COLO668 (cell line): ENCODE measurements around the gene ARSB.
"Not testable (repeated sequence)": the region's sequence is repeated elsewhere in the genome, so short reads cannot be mapped to it uniquely, and the experiment has no call there.

Experiments
- DNase-seq: peaks from one replicate; lab custom pipeline; 2025; ENCODE audit not compliant: unreplicated experiment; lab: John Stamatoyannopoulos, UW

Gene ARSB

DNA sequence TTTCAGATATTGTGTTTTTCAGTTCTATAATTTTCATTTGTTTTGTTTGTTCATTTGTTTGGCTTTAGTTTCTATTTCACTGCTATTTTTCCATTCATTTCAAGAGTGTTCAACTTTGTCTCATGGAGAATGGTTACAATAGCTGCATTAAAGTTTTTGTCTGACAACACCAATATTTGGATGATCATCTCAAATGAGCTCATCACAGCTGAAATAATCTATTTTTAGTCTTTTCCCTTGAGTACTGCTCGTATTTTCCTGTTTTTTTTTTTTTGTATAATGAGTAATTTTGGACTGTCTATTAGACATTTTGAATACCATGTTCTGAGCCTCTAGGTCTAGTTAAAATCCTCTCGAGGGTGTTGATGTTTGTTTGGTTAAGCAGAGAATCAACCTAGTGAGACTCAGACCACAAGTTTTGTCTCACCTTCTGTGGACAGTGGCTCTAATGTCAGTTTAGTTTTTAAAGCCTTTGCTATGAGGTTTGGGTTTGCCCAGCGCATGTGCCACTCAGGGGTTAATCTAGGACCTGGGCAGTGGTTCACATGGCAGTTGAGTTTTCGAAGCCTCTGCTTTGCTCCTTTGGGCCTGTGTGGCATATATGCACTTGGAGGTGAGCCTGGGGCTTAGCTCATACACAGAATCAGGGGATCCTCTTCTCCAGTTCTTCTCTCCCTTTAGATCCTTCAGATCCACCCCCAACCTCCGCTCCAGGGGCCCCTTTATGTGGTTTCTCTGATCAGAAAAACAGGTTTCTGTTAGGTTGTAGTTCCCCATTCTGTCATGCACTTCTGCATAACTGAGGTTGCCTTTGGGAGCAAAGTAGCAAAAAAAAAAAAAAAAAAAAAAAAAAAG, 79.8 kb downstream of the ARSB start:
- no peak for DNase-seq

DNA sequence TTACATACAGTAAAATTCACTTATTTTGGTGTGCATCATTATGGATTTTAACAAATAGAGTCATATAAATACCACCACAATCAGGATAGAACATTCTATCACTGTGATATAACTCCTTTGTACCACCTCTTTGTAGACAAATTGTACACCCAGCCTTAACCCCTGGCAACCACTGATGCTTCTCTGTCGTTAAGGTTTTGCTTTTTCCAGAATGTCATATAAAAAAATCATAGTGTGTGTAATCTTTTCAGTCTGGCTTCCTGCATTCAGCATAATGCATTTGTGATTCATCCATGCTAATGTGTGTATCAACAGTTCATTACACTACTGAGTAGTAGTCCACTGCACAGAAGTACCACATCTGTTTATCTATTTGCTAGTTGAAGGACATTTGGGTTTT, 81.2 kb downstream of the ARSB start:
- no peak for DNase-seq

DNA sequence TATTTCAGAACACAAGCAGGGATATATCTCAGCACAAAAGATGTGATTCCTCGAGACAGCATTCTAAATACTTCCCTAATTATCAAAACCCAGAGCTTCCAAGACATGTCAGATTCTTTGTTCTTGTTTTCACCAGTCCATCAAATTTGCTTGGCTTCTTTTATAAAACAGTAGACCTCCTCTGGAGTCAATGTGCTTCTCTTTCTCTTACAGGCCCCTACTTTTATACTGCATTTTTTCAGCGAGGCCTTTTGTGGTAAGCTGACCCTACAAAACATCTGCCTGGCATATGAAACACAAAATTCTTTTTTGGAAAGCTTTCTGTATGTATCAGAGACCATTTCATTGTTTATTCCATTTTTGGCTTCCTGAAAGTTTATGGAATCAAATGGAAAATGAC, 81.8 kb downstream of the ARSB start:
- DNase-seq: no peak

DNA sequence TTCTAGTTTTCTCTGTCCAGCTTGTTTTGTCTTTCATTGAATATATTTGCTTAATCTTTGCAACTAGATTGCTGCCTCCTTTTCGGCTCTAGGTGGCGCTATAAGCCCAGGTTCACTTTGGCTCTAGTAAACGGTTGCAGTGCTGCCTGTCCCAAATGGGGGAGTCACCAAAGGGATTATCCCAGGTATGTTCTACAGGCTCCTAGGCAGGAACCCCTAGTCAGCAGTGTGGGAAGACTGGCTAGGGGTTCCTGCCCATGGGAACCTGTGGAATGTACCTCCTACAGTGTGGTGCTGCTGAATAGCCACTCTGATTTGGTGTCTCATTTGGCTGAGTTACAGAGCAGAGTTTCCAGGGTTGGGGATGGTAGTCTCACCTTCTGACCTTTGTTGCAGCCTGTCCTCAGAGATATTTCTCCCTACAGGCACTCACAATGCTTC, 85.2 kb downstream of the ARSB start:
- peak; percentile 14 for DNase-seq

- no peak for DNase-seq
Measured at GRCh38 chr5:78896132-78896531, 89.0 kb downstream of the ARSB start.

- no peak for DNase-seq
Measured at GRCh38 chr5:78895616-78896015, 89.5 kb downstream of the ARSB start.

GRCh38 chr5:78893940-78894677, 91.0 kb downstream of the ARSB start:
- DNase-seq: no peak

DNA sequence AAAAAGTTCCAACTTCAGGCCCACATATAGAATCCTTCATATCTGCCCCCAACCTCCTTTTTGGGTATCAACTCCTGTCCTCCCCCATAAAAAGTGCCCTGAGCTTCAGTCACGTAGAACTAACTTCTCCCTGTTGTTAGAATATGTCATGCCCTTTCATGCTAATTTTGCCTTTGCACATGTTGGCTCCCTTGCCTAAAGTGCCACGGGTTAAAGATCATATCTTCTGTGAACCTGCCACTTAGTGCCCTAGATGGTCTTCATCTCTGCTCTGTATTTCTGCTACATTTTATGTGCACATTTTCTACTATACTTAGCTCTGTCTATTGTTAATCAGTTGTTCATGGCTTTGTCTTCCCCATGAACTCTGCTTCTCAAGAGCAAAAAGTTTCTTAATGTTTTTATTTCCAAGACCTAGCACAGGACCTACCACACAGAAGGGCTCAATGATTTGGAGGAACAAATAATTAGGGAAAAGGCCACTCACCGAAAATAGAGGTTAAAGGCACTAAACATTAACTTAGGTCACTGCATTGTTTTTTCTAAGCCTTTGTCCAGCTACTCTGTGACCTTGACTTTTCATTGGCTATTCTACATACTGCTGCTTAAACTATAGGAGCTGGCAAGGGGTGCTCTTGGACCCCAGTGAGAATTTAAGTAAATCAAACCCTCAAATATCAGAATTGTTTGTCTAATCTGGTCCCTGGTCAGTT, 94.3 kb downstream of the ARSB start:
- DNase-seq: no peak

DNA sequence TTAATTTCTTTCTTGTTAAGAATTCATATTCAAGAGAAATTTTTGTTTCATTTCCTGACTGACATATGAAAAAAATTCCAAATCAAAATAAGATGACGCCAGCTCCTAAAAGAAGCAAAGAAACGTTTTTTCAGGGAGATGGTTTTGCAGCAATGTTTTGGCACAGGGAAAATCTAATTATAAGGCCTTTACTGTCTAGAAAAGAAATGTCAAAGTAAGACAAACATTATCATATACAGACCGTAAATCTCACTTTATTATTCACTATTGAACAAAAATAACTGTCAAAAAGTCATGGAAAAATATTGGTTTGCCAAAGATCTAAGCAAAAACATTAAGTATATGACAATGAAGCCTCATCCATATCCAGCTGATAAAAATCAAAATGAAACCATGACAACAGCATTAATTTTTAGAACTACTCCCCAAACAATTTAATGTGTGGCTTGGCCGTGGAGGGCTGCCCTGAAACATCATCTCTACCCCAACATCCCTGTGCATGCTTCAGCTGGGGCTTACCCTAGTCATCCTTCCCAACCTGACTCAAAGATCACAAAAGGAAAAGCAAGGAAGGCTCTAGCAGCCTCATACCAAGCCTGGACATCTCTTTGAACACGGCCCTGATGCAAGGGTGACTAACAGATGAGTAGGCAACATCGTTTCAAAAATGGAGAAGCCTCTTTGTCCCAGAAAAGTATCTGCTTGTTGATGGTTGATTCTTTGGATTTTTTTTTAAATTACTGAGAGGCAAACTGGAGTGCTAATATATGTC, 95.6 kb downstream of the ARSB start:
- DNase-seq: no peak

DNA sequence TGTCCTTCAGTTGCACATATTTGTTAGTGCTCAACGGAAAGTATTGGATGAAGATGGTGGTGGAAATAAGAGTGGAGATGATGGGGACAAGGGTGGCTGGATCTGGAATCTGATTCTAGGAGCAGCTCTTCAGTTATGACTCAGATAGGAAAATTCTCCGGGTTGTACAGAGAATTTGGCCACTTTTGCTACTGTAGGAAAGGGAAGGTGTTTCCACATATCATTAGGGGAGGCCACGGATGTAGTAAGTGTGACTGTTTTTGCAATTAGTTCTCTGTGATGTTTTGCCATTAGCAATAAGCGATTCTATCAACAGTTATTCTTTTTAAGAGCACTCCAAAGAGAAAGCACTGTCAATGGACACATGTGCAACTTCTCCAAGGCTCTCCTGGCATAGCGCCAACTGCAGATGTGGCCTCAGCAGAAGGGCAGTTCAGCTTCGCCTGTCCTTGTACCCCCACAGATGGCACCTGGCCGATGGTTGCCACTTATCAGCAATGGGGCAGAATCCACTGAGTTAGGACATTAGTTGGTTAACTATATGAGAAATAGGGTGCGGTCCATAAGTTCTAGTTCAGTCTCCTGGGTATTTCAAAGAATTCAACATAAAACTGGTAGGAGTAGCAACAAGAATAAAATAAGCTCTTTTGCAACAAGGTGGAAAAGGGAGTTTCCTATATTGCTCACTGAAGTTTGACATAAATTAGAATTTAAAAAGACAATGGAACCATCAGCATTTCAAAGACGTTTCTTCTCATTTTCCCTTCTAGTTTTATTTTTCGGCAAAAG, 96.3 kb downstream of the ARSB start:
- DNase-seq: peak; percentile 15

DNA sequence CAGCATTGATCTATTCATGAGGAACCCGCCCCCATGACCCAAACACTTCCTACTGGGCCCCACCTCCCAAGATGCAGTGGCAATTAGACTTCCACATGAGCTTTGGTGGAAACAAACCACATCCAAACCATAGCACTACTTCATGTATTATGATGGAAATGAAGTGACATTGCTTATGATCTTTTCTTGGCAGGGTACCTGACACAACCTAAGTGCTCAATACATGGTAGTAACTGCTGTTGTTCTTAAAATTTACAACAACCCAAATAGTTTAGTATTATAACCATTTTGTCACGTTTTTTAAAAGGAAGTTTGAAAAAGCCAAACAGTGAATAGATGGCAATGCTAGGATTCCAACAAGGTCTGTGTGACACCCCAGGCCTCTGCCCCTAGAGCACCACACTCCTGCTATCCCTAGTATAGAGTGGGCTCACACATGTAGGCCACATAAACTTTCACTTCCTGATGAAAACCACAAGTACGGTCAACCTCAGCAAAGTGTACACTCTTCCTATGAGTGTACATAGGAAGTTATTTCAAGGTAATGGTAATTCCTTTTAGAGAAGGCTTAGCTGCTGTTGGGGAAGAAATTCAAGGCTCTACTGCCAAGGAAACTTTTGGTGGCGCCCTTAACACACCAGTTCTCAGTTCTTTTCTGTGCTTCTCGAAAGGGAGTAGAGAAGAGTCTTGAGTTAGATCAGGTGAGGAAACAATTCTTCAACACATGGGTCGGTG, 97.6 kb downstream of the ARSB start:
- no peak for DNase-seq

DNA sequence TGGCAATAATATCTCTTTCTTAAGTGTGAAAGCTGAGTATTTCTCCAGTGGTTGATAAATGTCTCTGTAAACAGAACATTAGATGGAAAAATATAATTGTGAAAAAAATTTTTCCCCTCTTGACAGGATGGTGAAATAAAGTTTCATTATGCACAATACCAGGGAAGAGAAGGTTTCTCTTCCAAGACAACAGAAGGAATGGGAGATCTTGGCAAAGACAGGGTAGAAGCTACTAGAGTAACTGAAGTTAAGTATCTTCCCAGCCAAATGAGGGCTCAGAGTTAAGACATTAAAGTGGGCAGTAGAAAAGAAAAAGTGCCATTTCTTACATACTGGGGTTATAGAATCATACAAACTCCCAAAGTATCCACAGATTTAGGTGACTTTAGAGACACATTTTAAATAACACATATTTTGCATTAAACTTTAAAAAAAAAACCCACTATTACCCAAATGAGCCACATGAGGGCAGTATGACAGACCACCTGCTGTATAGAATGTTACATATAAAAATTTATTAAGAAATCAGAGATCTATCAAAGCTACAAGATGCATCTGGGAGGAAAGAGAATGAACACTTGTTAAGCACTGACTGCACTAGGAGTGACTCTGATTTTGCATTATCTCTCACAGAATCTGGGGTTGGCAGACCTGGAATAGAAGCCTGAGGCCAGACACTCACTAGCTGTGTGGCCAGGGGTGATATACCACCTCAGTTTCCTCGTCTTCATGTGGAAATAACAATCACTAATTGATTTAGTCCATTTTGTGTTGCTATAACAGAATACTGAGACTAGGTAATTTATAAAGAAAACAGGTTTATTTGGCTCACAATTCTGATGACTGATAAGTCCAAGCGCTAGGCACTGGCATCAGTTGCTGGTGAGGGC, 98.5 kb downstream of the ARSB start:
- no peak for DNase-seq

GRCh38 chr5:78881884-78882283, 103.2 kb downstream of the ARSB start:
- no peak for DNase-seq

GRCh38 chr5:78879516-78879915, 105.6 kb downstream of the ARSB start:
- no peak for DNase-seq

GRCh38 chr5:78866076-78866475, 119.0 kb downstream of the ARSB start:
- DNase-seq: not testable (repeated sequence)

- no peak for DNase-seq
Measured at GRCh38 chr5:78858364-78858763, 126.7 kb downstream of the ARSB start.

DNA sequence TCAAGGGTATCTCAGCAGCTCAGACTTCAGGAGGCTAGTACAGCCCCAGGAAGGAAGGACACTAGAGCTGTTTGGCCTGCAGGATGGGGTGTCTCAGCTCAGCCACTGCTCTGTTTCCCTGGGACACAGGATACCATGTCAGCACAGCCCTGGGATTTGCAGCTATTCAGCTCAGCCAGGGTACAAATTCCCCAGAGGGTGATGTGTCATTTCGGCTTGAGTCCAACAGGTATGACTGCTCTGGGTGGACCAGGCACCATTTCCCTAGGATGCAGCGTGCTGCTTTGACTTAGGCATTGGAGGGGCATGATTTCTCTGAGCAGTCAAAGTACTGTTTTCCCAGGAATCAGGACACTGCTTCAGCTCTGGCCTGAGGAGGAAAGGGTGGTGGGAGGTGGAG, 130.1 kb downstream of the ARSB start:
- no peak for DNase-seq

GRCh38 chr5:78851891-78852290, 133.2 kb downstream of the ARSB start:
- DNase-seq: not testable (repeated sequence)
